BLaER1 (cell line): ENCODE results near the gene AKR1C2.
"Not testable (repeated sequence)": the region's sequence is repeated elsewhere in the genome, so short reads cannot be mapped to it uniquely, and the experiment has no call there.

ENCODE experiments used
- H3K27ac ChIP-seq: shearing (Covaris generic); formaldehyde crosslinking; 2 replicates; pipeline ENCODE4 v1.8.1; 2022
- H3K27me3 ChIP-seq: shearing (Covaris generic); formaldehyde crosslinking; 2 replicates; pipeline ENCODE4 v1.8.1; 2022
- H3K36me3 ChIP-seq: shearing (Covaris generic); formaldehyde crosslinking; 2 replicates; pipeline ENCODE4 v1.8.1; 2022
- H3K4me1 ChIP-seq: shearing (Covaris generic); formaldehyde crosslinking; 2 replicates; pipeline ENCODE4 v1.8.1; 2022
- H3K4me2 ChIP-seq: shearing (Covaris generic); formaldehyde crosslinking; 2 replicates; pipeline ENCODE4 v1.8.1; 2022
- H3K4me3 ChIP-seq: shearing (Covaris generic); formaldehyde crosslinking; 2 replicates; pipeline ENCODE4 v1.8.1; 2022
- H3K9ac ChIP-seq: shearing (Covaris generic); formaldehyde crosslinking; 2 replicates; pipeline ENCODE4 v1.8.1; 2022
- H3K9me3 ChIP-seq: shearing (Covaris generic); formaldehyde crosslinking; 2 replicates; pipeline ENCODE4 v1.8.1; 2022
- H4K20me1 ChIP-seq: shearing (Covaris generic); formaldehyde crosslinking; 2 replicates; pipeline ENCODE4 v1.8.1; 2022
- Cebpa-rat ChIP-seq: shearing (Covaris generic); IDR thresholded peaks from 2 replicates; pipeline ENCODE4 v1.8.1; 2022

Gene AKR1C2

DNA sequence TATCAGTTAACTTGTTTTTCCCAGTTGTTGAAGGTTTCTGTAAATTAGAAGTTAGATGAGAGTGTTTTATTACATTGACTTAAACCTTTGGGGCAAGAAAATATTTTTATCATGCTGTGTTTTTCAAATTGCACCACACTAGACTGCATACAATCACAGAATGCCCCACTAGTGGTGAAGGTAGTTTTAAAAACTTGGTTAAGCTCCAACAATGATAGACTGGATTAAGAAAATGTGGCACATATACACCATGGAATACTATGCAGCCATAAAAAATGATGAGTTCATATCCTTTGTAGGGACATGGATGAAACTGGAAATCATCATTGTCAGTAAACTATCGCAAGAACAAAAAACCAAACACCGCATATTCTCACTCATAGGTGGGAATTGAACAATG lies 33.3 kb downstream of the AKR1C2 start:
- not testable (repeated sequence) for H4K20me1 ChIP-seq, H3K9ac ChIP-seq, H3K36me3 ChIP-seq, H3K27ac ChIP-seq, H3K9me3 ChIP-seq, H3K4me1 ChIP-seq, H3K4me3 ChIP-seq, H3K27me3 ChIP-seq, H3K4me2 ChIP-seq

DNA sequence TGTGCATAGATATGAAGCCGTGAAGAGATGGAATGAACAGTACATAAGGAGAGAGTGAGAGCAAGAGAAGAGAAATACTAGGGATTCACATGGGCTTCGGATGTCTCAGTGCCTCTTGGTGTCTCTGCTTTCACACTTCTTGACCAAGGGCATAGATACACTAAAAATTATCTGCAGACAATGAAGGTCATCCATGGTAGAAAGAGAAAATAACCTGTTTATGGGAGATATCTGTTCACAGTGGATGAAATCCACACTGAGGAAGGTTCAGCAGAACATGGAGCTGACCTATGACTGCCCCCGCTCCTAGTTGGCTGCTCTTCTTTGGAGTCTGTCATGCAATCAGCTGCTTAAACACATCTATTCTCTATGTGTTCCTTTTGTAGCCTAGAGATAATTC lies 34.4 kb downstream of the AKR1C2 start:
- not testable (repeated sequence) for H3K27ac ChIP-seq, H3K9me3 ChIP-seq, H3K4me2 ChIP-seq, H3K9ac ChIP-seq, H3K4me1 ChIP-seq, H3K27me3 ChIP-seq, H4K20me1 ChIP-seq, H3K4me3 ChIP-seq, H3K36me3 ChIP-seq

DNA sequence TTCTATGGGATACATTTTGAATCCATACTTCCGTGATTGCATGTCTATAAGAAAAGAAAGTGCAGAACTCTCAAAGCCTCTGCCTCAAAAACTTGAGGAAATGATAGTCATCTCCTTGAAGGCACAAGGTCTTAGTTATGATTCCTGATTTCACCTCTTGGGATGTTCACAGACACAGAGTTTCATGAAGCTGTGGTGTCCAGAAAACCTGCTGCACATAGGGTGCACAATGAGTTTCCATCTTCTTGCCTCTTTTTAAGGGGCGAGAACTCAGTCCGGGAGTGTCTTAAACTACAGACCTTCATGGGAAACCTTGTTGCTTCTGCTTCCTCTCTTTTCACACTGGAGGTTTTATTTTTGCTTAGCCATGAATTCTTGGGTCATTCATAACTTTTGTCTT lies 36.5 kb downstream of the AKR1C2 start:
- not testable (repeated sequence) for H3K27me3 ChIP-seq, H3K9me3 ChIP-seq, H3K4me3 ChIP-seq

DNA sequence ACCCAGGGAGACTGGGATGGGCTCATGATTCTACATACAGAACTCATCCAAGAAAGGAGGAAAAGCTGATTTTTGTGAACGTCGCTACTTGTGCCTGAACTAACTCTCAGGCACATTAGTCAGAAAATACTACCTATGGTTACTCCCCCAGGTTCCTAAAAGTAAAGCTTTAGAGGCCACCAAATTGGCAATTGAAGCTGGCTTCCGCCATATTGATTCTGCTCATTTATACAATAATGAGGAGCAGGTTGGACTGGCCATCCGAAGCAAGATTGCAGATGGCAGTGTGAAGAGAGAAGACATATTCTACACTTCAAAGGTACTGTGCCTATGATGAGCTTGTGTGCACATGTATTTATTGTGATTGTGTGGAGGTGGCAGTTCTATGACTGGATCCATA lies 37.9 kb downstream of the AKR1C2 start:
- not testable (repeated sequence) for H3K9me3 ChIP-seq, H3K9ac ChIP-seq, H4K20me1 ChIP-seq, H3K4me3 ChIP-seq, H3K27me3 ChIP-seq, H3K36me3 ChIP-seq, H3K4me2 ChIP-seq, H3K27ac ChIP-seq, H3K4me1 ChIP-seq

More for the DNA sequence above, 36.5 kb downstream of the AKR1C2 start:
- not testable (repeated sequence) for H3K4me1 ChIP-seq, H3K4me2 ChIP-seq, H3K27ac ChIP-seq, H3K9ac ChIP-seq, H3K36me3 ChIP-seq, H4K20me1 ChIP-seq

DNA sequence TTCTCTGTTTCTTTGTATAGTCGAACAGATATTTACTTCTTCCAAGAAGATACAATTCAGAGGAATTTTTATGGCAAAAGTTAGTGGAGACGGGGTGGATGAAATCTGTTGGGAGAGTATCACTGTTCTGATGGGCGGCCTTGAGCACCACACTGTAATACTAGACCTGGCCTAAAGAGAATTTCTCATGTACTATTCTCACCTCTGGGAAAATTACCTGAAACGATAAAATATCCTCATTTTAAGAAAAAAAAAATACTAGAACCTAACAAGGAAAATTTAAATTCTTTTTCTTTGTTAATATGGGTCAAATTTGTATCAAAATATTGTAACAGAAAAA lies 39.9 kb downstream of the AKR1C2 start:
- not testable (repeated sequence) for H3K27me3 ChIP-seq, H3K4me2 ChIP-seq, H3K4me3 ChIP-seq, H3K9me3 ChIP-seq, H3K36me3 ChIP-seq, H3K27ac ChIP-seq, H3K4me1 ChIP-seq, H4K20me1 ChIP-seq, H3K9ac ChIP-seq

DNA sequence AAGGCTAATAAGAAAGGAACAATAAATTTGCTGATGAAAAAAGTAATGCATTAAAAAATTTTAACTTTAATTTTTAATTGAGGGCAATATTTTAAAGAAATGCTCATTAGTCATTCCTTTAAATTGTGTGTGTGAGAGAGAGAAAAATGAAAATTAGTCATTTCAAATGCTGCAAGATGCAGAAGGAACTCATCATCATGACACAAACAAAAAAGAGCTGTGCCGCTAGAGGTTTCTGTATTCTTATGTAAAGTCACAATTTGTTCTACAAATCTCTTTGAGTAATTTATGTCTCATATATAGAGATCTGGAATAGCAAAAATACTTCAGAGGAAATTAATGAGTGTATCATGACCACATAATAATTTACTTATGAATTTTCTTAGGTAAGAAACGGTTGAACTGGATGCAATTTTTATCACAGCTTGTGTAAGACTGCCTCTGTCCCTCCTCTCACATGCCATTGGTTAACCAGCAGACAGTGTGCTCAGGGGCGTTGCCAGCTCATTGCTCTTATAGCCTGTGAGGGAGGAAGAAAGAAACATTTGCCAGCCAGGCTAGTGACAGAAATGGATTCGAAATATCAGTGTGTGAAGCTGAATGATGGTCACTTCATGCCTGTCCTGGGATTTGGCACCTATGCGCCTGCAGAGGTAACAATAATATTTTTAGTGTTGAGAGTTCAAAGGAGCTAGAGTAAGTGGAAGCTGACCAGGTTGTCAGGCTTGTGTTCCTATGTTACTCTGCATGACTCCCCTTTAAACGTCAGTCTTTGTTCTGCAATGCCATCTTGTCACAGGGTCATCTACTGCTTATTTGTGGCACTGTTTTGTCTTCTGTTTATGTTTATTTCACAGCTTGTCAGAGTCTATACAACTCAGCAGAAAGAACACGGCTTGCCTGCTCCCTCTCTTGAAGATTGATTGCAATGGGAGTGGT lies 40.5 kb downstream of the AKR1C2 start, which contains the start of gene AKR1C1:
Gene AKR1C1 (plus strand): TSS at position 540 of the 939 bp plus-strand sequence. CDS start 30 bp downstream, at position 570.
- not testable (repeated sequence) for H3K9ac ChIP-seq, H3K4me2 ChIP-seq, H3K27ac ChIP-seq, H3K4me3 ChIP-seq, H3K4me1 ChIP-seq, H3K9me3 ChIP-seq, H3K36me3 ChIP-seq, H3K27me3 ChIP-seq, H4K20me1 ChIP-seq

DNA sequence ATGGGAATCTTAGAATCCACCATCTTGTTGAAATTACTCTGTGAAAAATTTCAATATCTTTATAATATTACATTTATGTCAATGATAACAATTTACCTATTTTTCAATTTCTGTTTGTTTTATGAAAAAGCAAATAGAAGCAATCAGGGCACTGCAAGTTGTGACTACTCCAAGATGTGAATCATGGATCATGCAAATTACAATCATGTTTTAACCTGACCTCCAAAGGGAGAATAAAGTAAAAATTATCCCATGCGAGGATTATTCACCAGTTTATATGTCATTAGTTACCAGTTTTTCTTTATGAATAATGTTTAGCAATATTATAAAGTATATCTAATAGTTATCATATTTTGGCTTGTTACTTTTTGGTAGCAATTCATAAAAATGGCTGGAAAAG lies 41.3 kb downstream of the AKR1C2 start:
- H3K9ac ChIP-seq, H3K4me3 ChIP-seq, H3K4me1 ChIP-seq, H3K27me3 ChIP-seq, H3K4me2 ChIP-seq, H4K20me1 ChIP-seq, H3K9me3 ChIP-seq, H3K36me3 ChIP-seq, H3K27ac ChIP-seq: not testable (repeated sequence)

DNA sequence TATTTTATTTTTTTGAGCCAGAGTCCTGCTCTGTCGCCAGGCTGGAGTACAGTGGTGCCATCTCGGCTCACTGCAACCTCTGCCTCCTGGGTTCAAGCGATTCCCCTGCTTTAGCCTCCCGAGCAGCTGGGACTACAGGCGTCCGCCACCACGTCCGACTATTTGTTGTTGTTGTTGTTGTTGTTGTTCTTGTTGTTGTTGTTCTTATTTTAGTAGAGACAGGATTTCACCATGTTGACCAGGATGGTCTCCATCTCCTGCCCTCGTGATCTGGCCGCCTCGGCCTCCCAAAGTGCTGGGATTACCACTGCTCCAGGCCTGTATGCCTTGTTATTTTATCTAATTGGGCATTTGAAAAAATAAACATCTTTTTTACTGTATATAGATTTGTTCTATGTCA lies 42.1 kb downstream of the AKR1C2 start:
- H3K36me3 ChIP-seq, H3K27me3 ChIP-seq, H4K20me1 ChIP-seq, H3K4me3 ChIP-seq, H3K4me1 ChIP-seq, H3K4me2 ChIP-seq, H3K27ac ChIP-seq, H3K9ac ChIP-seq, H3K9me3 ChIP-seq: not testable (repeated sequence)

DNA sequence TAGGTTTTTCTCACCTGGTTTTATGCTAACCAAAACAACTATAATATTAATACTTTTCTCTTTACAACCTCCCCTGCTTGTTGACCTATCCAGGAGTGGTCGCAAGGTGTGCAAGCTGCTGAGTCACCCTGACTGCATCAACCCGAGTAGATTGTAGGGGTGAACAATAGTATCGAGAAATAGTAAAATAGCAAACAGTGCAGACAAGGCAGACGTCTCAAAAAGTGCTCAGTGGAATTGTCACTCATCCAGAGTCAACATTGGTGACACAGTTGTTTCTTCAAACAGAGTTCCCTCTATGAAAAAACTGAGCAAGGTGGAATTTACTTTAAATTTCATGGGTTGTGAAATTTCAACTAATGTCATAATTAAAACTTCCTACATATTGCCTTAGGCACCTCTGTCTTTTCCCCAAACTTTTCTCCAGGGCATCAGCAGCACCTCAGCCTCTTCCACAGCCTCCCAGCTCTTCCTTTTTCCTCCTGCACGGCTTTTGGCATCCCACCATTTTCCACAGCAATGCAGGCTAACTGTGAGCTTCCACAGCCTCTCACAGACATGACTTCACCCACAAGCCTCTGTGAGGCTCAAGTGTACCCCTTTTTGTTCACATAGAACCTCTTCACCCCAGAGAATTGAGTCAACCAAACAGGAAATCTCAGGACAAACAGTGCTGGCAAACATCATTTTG lies 46.6 kb downstream of the AKR1C2 start:
- not testable (repeated sequence) for H4K20me1 ChIP-seq, H3K9ac ChIP-seq, H3K4me3 ChIP-seq, H3K4me2 ChIP-seq, H3K4me1 ChIP-seq, H3K9me3 ChIP-seq, H3K36me3 ChIP-seq, H3K27ac ChIP-seq, H3K27me3 ChIP-seq

DNA sequence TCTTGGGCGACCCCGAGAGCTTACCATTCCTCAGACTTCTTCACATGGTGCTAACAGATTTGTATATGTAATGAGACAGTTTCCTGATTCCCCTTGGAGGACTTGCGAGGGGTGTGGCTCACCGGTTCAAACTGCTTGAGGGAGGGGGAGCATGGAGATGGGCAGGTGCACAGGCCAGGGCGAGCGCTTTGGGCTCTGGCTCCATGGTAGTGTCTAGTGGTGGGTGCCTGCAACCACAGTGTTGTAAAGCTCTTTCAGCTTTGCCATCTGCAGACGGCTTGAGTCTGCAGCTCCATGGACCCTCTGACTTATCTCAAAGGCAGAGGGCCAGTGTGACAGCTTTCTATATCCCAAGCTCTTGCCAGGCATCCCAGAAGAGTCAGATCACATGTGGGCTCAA lies 47.6 kb downstream of the AKR1C2 start:
- H3K4me3 ChIP-seq, H3K4me2 ChIP-seq, H4K20me1 ChIP-seq, H3K27ac ChIP-seq, H3K27me3 ChIP-seq, H3K9ac ChIP-seq, H3K36me3 ChIP-seq, H3K4me1 ChIP-seq, H3K9me3 ChIP-seq: not testable (repeated sequence)

DNA sequence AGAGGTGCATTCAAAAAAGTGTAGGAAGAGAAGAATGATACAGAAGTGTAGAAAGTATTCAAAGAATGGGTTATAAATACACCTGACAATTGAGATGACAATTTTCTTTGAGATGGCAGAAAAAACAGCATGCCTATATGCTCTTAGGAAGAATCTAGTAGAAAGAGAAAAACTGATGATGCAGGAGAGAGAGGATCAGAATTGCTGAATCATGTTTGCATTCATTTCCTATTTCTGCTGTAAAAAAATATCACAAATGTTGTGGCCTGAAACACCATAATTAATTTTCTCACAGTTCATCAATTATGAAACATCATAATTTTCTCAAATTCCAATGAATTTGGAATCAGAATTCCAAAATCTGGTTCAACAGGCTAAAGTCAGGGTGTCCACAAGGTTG lies 50.3 kb downstream of the AKR1C2 start:
- Histone ChIP-seq H3K4me2 (no peak overlapping the region), H3K4me1 (no peaks in the 10 kb centered on the region), H3K27me3 (no peaks in the 10 kb centered on the region), H3K9me3 (no peaks in the 10 kb centered on the region), H3K36me3 (no peaks in the 10 kb centered on the region), H3K4me3 (no peak overlapping the region), H3K9ac (no peak overlapping the region), H4K20me1 (no peaks in the 10 kb centered on the region), H3K27ac (no peak overlapping the region)
- TF ChIP-seq Cebpa-rat = no peak

DNA sequence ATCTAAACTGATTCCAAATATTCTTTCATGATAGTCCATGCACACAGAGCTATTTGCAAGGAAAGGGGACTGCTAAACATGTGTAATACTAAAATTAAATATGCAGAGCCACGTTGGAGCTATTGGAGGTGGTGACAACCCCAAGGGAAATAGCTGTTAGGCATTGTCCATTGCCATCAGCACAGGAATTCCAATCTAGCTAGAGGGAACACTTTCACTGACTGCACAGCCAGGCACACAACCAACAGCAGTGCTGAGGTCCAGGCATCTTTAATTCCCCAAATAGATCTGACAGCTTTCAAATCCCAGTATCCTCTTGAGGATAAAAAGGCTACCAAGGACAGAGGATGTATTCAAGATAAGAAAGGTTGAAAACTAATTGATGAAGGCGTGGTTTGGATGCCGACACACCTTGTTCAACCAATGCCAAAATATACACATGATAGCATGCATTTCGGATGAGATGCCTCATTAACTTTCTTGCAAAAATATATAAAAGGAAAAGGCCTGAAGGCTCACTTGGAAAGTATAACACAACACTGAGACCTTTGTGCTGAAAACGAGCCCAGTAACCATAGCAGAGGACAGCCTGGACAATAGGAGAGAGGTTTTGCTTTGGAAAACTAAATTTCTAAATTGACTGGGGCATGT lies 52.0 kb downstream of the AKR1C2 start:
- not testable (repeated sequence) for H3K4me2 ChIP-seq, H3K27ac ChIP-seq, H3K36me3 ChIP-seq, H3K4me3 ChIP-seq, H3K9me3 ChIP-seq, H3K27me3 ChIP-seq, H3K4me1 ChIP-seq, H4K20me1 ChIP-seq, H3K9ac ChIP-seq
